ENCODE data around the gene CTNND2.

The CTNND2 gene

DNA sequence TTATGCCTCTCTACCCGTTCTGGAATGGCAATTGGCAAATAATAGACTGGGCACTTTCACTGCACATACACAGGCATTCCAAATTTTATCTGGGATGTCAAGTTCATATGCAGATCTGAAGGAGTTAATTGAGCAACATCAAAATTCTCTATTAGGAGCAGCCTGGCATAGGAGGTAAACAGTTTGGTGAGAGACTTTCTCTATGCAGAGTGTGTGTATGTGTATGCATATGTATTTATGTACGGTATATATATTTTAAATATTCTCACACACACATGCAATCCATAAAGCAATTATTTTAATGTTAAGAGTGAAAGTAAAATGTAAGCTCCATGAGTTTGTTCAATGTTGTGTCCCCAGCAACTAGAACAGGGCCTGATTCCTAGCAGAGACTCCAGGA is 517.8 kb downstream of the CTNND2 start:
- DNase-seq (ENCODE audit: low read depth, low spot score): no peak

DNA sequence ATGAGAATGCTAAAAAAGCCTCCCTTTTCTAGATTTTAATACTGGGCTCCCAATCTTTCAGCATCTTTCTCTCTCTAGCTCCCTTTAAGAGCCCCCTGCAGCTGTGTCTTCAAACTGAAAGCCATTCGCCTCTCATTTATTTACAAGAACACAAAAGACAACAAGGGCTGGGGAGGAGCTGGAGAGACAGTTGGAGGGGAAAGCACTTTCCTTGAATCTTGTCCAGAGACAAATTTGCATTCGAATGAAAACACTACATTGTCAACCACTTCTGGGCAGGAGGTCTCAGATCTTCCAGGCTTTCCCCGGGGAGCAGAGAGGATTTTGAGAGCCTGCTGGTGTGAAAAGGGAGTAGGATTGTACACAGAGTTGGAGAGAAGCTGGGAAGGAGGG is 518.3 kb downstream of the CTNND2 start:
- DNase-seq (ENCODE audit: low read depth, low spot score): peak; percentile 29

DNA sequence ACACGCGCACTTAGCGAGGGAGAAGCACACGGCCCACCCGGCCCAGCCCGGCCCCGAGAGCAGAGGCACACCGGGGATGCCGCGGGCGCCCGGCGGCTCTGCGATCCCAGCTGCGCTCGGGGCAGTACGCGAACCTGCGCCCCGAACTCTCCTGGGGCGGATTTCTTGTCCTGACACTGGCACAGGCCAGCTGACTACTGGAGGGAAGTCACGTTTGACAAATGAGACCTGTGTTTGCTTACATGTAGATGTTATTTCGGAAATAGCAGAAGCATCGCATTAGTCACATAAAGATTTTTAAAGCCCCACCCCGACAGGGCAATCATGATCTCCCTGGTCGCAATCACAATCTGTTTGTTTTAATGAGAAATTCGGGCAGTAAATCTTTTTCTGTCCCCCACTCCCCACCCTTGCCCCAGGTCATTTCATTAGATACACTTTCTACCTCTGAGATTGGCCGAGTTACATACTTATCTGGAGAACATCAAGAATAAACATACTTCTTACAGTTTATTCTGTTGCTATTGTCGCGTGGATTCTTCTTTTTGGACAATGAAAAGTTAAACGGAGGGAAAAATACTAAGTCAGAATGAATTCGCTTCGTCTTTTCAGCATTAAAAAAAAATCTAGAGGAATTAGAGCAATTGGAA is 518.9 kb downstream of the CTNND2 start:
- no peak for DNase-seq (ENCODE audit: low read depth, low spot score)

DNA sequence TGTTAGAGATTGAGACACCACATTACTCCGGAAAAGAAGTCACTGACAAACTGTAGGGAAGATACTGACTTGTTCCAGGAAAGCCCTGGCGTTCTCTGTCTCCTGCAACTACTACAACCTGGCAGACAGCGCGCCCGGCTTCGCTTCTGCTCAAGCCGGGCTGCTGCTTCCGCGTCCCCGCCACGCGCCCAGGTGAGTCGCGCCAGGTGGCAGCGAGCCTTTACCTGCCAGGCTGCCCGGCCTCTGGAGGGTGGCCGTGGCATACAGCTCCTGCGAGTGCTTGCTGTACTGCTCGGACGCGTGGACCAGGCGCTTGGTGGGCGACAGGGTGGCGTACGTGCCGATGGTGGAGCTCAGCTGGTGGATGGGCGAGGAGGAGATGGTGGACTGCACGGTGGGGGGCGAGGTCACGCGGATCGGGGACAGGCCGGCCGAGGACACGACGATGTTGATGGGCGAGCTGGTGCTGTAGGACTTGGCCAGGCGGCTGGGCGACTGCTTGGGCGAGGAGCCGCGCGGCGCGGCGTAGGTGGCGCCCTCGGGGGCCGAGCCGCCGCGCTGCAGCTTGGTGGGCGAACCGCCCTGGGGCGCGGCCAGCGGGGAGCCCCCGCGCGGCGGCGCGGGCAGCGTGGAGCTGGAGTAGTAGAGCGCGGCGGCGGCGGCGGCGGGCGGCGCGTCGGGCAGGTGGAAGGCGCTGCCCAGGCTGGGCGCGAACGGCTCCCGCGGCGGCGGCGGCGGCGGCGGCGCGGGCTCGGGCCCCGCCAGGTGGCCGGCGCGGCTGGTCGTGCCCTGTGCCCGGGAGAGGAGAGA is 519.6 kb downstream of the CTNND2 start:
- DNase-seq (ENCODE audit: low read depth, low spot score): peak; percentile 69

DNA sequence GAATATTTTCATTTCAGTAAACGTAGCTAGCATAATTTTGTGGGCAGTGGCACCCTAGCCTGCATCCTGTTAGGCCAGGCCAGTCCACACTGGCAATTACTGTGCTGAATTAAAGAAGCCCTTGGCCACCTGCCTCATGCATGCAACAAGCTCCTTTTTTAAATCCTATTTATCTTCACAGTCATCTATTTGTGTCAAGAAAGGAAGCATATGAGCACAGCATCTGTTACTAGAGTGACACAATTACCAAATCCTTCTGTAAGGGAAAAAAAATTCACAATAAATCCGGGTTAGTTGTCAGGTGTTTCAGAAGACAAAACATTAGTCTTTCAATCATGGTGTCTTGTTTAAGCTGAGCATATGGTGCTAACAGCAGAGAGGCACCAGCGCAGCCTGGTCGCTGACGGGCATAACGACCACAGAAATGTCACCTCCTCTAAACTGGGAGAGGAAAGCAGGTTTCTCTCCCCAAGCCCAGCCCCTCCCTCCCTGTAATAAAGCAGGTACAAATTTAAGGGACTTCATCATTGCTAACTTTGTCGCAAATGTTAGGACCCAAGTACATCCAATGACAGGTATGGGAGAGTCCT is 520.6 kb downstream of the CTNND2 start:
- DNase-seq (ENCODE audit: low read depth, low spot score): no peak

DNA sequence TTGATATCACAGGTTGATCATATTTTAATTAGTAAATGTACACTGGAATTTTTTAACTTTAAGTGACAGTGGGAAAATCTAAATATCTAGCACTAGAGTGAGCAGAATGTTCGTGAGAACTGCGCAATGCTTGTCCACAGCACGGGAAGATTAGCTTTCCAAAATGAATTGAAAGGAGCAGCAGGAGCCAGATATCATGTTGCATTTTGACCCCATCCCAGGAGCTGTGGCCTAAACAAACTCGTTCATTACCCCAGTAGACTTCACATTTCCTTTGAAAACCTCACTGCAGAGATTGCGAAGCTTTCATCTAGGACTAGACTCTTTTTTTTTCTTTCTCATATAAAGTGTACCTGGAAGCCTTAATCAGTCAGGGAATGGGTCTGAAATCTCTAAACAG is 525.8 kb downstream of the CTNND2 start:
- DNase-seq (ENCODE audit: low read depth, low spot score): no peak

DNA sequence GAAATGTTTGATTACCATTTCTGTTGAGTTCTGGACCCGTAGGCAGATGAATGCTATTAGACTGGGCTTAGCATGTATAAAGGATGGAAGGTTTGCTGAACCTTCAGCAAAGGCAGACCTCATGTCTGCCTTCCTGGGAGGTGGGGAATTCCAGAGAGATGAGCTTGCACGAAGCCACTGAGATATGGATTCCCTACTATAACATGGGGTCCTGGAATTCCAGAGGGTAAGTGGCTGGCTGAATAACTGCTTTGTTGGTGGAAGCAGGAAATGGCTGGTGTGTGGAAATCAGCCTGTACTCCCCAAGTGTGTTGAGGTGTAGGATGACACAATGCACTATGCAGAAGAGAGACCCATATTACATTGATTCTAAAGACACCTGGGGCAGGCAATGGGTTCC is 526.4 kb downstream of the CTNND2 start:
- peak; percentile 71 for DNase-seq (ENCODE audit: low read depth, low spot score)

DNA sequence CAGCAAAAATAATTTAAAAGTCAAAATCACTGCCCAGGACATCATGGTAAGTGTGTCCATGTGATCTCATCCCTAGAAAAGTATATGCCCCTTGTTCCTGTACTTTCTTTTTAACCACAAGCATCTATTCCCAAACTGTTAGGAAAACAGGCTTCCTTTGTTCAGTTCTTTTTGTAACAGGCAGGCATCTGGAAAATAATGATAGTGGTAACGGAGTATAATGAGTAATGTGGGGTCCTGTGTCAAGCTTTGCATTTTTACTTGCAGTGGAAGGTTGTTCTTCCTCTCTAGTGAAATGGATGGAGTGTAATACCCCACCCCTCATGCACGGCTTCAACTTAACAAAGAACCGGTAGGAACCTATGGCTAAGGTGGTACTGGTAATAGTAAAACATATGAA is 532.1 kb downstream of the CTNND2 start:
- peak; percentile 59 for DNase-seq (ENCODE audit: low read depth, low spot score)

DNA sequence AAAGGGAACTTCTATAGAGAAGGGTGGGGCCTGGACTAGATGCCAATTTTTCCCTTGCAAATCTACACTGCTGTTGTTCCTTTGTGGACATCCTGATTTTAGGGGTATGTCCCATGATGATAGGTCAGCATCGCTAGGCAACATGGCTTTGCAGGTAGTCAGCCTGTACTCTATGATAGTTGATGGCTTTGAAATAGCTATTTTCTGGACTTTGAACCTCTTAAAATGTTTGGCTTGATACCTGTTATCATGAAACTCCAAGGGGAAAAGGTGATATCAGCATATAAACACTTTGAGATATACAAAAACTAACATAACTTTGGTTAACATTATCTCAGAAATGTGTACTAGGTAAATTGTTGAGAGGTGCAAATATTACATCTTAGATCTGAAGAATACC is 533.2 kb downstream of the CTNND2 start:
- DNase-seq (ENCODE audit: low read depth, low spot score): no peak

DNA sequence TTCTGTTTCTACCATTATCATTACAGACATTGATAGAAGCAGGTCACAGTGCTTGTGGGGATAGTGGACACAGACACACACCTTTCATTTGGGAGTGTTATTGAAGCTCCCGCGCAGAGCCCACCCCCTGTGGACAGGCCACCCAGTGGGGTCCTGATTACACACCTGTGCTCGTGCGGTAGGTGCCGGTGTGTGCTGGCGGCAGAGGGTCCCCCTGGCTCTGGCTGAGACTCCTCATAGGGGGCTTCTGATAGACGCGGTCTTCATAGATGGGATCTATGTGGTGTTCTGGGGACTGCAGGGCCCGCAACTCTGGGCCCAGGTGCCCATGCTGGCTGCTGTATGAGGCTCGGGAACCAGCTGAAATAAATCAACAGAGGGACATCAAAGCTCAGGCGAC is 539.7 kb downstream of the CTNND2 start:
- no peak for DNase-seq (ENCODE audit: low read depth, low spot score)

DNA sequence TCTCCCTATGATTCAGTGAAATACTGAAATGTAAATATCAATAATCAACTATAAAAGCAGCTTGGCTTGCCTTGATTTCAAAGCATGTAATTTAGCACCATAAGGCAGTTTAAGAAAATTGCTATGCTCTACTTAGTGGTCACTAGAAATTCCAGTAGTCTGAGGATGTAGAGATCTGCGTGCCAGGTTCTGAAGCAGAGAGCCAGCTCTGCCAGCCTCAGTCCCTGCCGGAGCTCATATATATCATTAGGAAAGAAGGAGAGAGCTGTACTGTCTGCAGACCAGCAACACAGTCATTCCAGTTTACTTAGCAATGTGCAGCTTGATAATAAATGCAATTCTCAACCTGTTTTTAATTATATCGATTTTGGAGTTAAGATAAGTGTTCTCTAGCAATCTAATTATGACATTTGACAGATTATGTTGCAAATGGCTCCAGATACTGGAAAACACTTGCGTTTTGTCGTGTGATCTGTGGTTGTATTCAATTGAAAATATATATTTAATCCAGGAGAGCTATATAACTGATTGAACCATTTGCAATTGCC is 540.5 kb downstream of the CTNND2 start:
- peak; percentile 35 for DNase-seq (ENCODE audit: low read depth, low spot score)

DNA sequence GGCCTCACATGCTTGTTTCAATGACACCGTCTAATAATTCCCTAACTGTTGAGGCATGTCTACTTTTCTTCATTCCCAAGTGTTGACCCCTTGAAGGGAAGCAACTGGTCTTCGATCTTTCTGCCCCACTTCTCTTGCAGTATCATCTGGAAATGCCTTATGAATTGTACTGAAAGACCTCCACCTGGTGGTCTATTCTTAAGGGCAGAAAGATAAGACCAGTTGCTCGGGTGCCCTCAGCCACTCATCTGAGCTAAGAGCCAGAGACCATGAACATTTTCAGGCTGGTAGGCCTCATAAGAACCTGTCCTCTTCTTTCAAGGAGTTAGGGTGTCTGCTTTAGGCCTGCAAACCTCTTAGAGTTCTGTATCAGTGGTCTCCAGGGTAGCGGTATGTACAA is 542.5 kb downstream of the CTNND2 start:
- no peak for DNase-seq (ENCODE audit: low read depth, low spot score)

DNA sequence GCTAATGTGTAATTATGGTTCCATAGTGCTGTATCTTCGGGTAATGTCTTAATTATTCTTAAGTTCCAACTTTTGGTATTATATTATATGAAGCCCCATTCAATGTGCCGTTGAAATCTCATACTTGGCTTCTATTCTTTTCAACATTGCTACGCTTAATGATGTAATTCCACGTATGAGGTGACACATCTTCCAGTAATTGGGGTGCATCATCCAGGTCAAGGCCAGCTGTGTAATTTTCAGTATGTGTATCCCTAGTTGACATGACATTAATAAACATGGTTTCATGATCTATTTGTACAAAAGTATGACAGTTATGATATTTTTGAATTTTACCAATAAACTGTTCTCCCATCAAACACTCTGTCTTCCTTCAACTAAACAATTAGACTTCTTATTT is 546.3 kb downstream of the CTNND2 start:
- no peak for DNase-seq (ENCODE audit: low read depth, low spot score)

DNA sequence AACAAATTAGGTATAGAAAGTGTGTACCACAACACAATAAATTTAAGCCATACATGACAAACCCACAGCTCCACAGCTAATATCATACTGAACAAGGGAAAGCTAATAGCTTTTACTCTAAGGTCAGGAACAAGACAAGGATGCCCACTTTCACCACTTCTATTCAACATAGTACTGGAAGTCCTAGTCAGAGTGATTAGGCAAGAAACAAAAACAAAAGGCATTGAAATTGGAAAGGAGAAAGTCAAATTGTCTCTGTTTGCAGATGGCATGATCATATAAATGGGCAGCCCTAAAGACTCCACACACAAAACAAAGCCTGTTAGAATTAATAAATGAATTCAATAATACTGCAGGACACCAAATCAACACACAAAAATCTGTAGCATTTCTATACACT is 548.8 kb downstream of the CTNND2 start:
- no peak for DNase-seq (ENCODE audit: low read depth, low spot score)

DNA sequence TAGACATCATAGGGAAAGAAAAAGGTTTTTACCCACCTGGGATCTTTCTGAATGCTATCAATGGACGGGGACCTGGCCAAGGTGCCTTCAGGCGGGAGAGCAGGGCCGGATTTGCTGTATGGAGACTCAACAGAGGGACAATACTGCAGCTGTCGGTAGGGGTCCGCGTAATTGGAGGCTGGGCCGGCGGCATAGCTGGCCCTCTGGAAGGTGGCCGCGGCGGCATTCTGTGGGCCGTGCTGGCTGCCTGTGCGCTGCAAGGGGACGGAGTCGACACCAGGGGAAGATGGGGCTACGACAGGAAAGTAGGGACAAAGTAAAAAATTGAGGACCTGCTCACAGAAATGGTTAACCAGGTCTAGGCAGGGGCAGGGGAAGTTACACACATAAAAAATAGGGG is 557.9 kb downstream of the CTNND2 start:
- no peak for DNase-seq (ENCODE audit: low read depth, low spot score)

DNA sequence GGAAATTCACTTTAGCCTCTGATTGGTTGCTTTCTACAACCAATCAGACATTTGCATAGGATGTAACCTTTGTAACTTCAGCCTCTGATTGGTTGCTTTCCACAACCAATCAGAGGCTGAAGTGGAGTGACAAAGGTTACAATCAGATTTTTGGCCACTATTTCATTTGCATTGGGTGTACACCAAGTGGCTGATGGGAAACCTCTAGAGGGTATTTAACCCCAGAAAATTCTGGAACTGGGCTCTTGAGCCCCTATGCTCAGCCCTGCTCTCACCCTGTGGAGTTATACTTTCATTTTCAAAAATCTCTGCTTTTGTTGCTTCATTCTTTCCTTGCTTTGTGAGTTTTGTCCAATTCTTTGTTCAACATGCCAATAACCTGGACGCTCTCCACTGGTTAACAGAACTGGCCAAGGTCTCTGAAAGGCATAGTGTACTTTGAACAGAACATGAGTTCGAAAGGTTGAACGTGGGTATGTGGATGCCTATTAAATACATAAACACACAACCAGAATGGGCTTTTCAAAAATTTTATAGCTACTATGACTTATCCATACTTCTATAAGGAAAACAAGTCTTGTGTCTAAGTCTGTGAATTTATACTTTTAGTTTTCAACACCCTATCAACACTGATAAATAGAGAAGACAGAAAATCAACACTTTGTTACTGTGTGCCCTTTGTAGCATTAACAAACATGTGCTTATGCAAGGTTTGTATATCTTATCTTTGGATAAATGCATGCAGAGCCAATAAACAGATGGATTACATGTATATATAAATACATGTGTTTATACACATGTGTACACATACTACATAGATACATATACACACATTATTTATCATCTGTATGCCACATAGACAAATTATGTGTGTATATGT is 568.1 kb downstream of the CTNND2 start:
- DNase-seq (ENCODE audit: low read depth, low spot score): no peak

DNA sequence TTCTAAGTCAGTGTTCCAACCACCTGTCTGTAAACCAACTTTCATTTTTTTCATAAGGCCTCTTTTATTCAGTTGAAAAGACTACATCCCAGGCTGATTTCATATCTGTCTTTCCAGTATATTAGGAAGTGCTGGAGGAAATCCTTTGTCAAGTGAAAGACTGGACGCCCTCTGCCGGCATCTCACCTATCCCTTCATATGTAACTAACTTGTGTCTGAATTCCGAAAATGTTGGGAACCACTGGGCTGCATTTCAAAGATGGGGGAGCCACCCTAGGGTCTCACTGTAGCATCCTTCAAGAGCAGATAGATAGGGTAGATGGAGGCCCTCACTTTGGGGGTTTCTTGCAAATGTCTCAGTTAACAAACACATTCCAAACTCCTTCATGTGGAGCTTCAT is 569.8 kb downstream of the CTNND2 start:
- DNase-seq (ENCODE audit: low read depth, low spot score): no peak

DNA sequence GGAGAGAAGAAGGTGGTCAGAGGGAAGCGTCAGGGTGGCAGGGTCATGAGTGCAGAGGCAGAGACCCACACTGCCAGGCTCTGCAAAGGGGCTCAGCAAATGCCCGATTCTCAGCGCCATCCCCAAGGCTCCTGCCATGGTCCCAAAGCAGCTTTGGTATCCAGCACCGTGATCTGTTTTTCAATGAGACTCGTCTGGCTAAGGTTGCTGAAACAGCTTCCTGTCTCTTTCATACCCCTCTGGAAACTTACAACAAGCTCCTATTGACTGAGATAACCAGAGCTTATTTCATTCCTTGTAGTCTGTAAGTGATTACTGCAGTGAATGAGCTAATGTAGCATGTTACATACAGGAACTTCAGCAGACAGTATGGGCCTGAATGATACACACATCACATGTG is 574.6 kb downstream of the CTNND2 start:
- peak; percentile 19 for DNase-seq (ENCODE audit: low read depth, low spot score)

DNA sequence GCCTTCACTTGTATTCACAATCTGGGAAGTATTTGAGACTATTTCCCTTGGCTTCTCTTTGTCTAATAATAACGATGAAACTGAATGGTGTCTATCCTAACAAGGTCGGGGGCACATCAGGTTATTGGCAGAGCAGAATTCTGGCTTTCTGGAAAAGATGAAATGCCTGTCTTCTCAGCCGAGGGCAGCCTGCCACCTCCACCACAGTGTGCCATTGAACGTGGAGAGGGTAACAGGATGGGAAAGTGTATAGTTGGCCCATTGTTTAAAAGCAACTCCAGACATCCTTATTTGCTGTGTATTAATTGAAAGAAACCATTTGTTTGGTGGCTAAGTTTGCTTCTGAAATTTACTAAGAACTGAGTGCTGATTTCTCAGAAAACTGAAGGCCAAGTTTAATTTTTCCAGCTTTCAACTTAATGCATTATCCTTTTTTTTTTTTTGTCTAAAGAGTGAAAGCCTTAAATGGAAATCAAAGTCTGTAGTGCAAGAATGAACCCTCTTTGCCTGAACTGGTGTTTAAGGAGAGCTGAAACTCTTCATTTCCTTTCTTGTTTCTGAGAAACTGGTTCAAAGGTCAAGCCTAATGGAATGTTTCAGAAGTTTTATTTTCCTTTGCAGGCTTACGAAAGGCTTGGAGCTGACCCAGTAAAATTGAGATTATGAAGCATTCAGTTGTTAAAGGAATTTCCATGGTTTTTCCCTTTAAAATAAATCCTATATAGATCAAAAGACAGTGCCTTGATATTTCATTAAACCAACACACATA is 579.5 kb downstream of the CTNND2 start:
- no peak for DNase-seq (ENCODE audit: low read depth, low spot score)

DNA sequence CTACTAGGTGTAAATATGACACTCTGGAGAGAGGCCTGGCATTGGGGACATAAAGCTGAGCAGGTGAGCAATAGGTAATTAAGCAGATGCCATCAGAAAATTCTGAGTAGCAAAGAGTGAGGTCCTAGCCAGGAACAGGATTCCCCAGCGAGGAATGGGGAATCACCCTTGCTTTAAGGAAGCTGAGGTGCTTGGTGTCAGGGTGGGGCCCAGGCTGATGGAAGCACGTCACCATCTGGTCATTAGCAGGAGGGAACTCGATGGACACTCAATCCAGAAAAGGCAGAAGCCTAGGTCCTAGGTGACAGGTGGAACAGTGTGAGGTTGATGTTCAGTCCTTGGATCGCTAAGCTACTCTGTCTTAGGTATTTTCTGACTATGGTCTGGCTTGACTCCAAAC is 580.5 kb downstream of the CTNND2 start:
- DNase-seq (ENCODE audit: low read depth, low spot score): no peak

DNA sequence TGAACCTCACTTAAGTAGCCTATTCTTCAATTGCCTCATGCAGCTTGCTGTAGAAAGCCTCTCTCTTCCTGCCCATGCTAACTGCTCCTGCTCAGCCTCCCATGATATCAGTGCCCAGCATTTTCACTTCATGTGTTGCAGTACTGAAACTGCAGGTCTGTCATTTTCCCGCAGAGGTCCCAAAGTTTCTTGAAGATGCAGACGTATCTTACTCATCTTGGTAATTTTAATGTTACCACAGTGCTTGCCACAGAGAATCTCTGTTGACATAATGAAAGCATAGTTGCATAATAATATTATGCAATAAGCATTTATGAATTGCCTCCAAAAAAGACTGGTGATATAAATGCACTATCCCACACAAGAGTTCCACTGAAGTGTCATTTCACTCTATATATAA is 582.1 kb downstream of the CTNND2 start:
- no peak for DNase-seq (ENCODE audit: low read depth, low spot score)

Measured in astrocyte of the hippocampus (primary cell).